Measurements from ENCODE around the gene STX18. TPM values are rescaled to one million over a fixed set of nuclear protein-coding genes. Genes with fewer than 3 reads are reported as not detected.

The STX18 gene
- total and polyA plus RNA-seq, 2 of the 13 experiments (the other 11 are each of a cell fraction or from before 2014, with no cell fraction given), result 23.9 to 37.1 TPM

- no peak overlapping the region for H3K27ac ChIP-seq (ENCODE audit: extremely low read length, insufficient read depth, low read length)
- no peaks in the 10 kb centered on the region for H3K9me3 ChIP-seq (ENCODE audit: low read length)
- no peak overlapping the region for H3K4me3 ChIP-seq (replicated peaks in 1 of 3; ENCODE audit: insufficient read depth in 1 of 3, low read depth in 2 of 3, low read length in 3 of 3)
- ATAC-seq (no peak), DNase-seq (ENCODE audit: low spot score) (no peak), FAIRE-seq (no peak)
- no peaks in the 10 kb centered on the region for H4K20me1 ChIP-seq (ENCODE audit: insufficient read depth, low read length)
- peaks cover 19 to 52% of the 10 kb centered on the region in 2 experiments; a peak in 4 of 5 replicates for H3K36me3 ChIP-seq (replicated peaks in 1 of 2; ENCODE audit: control insufficient read depth in 1 of 2, insufficient read depth in 2 of 2, low read length in 2 of 2)
- ChIA-PET CTCF (ENCODE audit: low intra/inter-chr PET ratio, low total read pairs) (no interaction called here), POLR2A (no interaction called here)
- no peaks in the 10 kb centered on the region for H3K4me1 ChIP-seq (ENCODE audit: insufficient read depth, low read length)
- no peak overlapping the region for H2AFZ ChIP-seq (ENCODE audit: low read length)
- no peaks in the 10 kb centered on the region for H3K79me2 ChIP-seq (ENCODE audit: insufficient read depth, low read length)
- in situ Hi-C loops (cut with HindIII; ENCODE audit: extremely low pct_ligation_motif_present, low pct_unique_long_range_greater_than_20kb) (no loop called here), intact Hi-C loops (cut with micrococcal nuclease; ENCODE audit: unreplicated experiment) (no loop called here)
- H3K9ac ChIP-seq (ENCODE audit: insufficient read depth, low read depth, low read length), result no peak overlapping the region
- 90% methylated on average over 13 of the region's 13 CpGs for WGBS (ENCODE audit: low lambda C conversion rate)
- BruUV-seq (replicated peaks), result no TSS peak
- H3K27me3 ChIP-seq (ENCODE audit: control insufficient read depth in 1 of 2, insufficient read depth in 2 of 2, low read length in 2 of 2), result no peaks in the 10 kb centered on the region
- H3K4me2 ChIP-seq (ENCODE audit: low read depth, low read length), result no peak overlapping the region
- TF ChIP-seq ATF7 (IDR thresholded peaks at IDR 0.05) (peak; percentile 71), ATF7 (CRISPR knock-in tag; IDR thresholded peaks at IDR 0.05) (no peak), THYN1 (CRISPR knock-in tag; IDR thresholded peaks at IDR 0.05; ENCODE audit: borderline replicate concordance, low read depth) (no peak)
Observed at GRCh38 chr4:4425119-4425690, 116.6 kb downstream of the STX18 start.

DNA sequence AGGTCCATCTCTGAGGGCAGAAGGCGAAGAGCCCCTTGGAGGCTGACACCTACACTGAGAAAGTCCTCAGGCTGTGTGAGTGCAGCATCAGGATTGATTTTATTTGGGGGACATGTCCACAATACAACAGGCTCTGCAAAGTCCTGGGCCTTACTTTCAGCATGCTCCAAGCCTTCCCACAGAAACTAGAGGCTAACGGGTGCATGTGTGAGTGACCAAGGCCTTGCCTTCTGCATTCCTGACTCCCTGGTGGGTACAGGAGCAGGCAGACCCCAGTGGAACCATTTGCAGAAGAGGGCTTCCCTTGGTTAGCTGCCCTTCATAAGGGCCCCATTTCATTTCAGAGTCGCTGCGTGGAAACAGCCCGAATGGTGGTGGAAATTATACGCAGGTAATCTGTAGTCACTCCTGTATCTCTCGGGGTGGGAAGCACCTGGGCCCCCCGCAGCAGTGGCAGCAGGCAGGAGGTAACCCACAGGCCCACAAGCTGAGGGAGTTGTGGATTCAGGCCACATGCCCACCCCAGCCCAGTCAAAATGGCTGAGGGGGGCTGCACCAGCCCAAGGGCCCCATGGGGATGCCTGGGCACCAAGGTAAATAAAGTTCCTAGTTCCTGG, 117.2 kb downstream of the STX18 start:
- Histone ChIP-seq H3K4me1 (ENCODE audit: insufficient read depth, low read length) (no peaks in the 10 kb centered on the region), H3K27ac (ENCODE audit: extremely low read length, insufficient read depth, low read length) (no peak overlapping the region), H3K4me3 (replicated peaks in 1 of 3; ENCODE audit: insufficient read depth in 1 of 3, low read depth in 2 of 3, low read length in 3 of 3) (no peak overlapping the region), H3K9me3 (ENCODE audit: low read length) (no peaks in the 10 kb centered on the region), H3K9ac (ENCODE audit: insufficient read depth, low read depth, low read length) (no peak overlapping the region), H3K79me2 (ENCODE audit: insufficient read depth, low read length) (no peaks in the 10 kb centered on the region), H2AFZ (ENCODE audit: low read length) (no peak overlapping the region), H3K4me2 (ENCODE audit: low read depth, low read length) (no peak overlapping the region), H4K20me1 (ENCODE audit: insufficient read depth, low read length) (no peaks in the 10 kb centered on the region), H3K27me3 (ENCODE audit: control insufficient read depth in 1 of 2, insufficient read depth in 2 of 2, low read length in 2 of 2) (no peaks in the 10 kb centered on the region), H3K36me3 (replicated peaks in 1 of 2; ENCODE audit: control insufficient read depth in 1 of 2, insufficient read depth in 2 of 2, low read length in 2 of 2) (peaks cover 22 to 58% of the 10 kb centered on the region in 2 experiments; a peak in 4 of 5 replicates)
- CTCF ChIA-PET (ENCODE audit: low intra/inter-chr PET ratio, low total read pairs), result no interaction called here
- POLR2A ChIA-PET, result no interaction called here
- ATAC-seq (no peak), FAIRE-seq (no peak), DNase-seq (ENCODE audit: low spot score) (no peak)
- intact Hi-C loops (cut with micrococcal nuclease; ENCODE audit: unreplicated experiment), result no loop called here
- WGBS (ENCODE audit: low lambda C conversion rate), result 100% methylated on average over 6 of the region's 8 CpGs
- in situ Hi-C loops (cut with HindIII; ENCODE audit: extremely low pct_ligation_motif_present, low pct_unique_long_range_greater_than_20kb), result no loop called here
- BruUV-seq (replicated peaks), result no TSS peak
- TF ChIP-seq ZNF180 (CRISPR knock-in tag; IDR thresholded peaks at IDR 0.05; ENCODE audit: borderline replicate concordance, low read depth) (no peak), KLF12 (CRISPR knock-in tag; IDR thresholded peaks at IDR 0.05; ENCODE audit: borderline replicate concordance) (no peak), PATZ1 (CRISPR knock-in tag; IDR thresholded peaks at IDR 0.05) (no peak), HMGA1 (CRISPR knock-in tag; conservative IDR thresholded peaks at IDR 0.05) (no peak), ZSCAN21 (CRISPR knock-in tag; IDR thresholded peaks at IDR 0.05; ENCODE audit: borderline replicate concordance) (no peak), NPAS2 (CRISPR knock-in tag; IDR thresholded peaks at IDR 0.05; ENCODE audit: borderline replicate concordance) (no peak), SMARCC2 (IDR thresholded peaks at IDR 0.05) (no peak), KLF6 (CRISPR knock-in tag; IDR thresholded peaks at IDR 0.05) (no peak), HES4 (CRISPR knock-in tag; IDR thresholded peaks at IDR 0.05; ENCODE audit: borderline replicate concordance) (no peak), MAF1 (CRISPR knock-in tag; IDR thresholded peaks at IDR 0.05; ENCODE audit: borderline replicate concordance) (no peak), REXO4 (CRISPR knock-in tag; IDR thresholded peaks at IDR 0.05; ENCODE audit: borderline replicate concordance) (no peak)
- TF ChIP-seq, protein P1, sequence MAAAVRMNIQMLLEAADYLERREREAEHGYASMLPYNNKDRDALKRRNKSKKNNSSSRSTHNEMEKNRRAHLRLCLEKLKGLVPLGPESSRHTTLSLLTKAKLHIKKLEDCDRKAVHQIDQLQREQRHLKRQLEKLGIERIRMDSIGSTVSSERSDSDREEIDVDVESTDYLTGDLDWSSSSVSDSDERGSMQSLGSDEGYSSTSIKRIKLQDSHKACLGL (CRISPR knock-in tag; IDR thresholded peaks at IDR 0.05), result no peak

Data from HepG2 (cell line).